IPS-15b (cell line): ENCODE measurements around the gene RTF1.
A peak's percentile ranks its signal among the peaks of the same experiment; 100 is the strongest.

Experiments used
- H3K27me3 ChIP-seq: one replicate; pipeline ENCODE4 v1.6.1; 2013; ENCODE audit warnings: low read length; ENCODE audit not compliant: control insufficient read depth, insufficient read depth
- H3K36me3 ChIP-seq: one replicate; pipeline ENCODE4 v1.6.1; 2013; ENCODE audit warnings: low read length; ENCODE audit not compliant: control insufficient read depth, insufficient read depth
- H3K4me1 ChIP-seq: one replicate; pipeline ENCODE4 v1.6.1; 2013; ENCODE audit warnings: mild to moderate bottlenecking, low read length; ENCODE audit not compliant: control insufficient read depth, insufficient read depth
- H3K4me3 ChIP-seq: one replicate; pipeline ENCODE4 v1.5.1; 2013; ENCODE audit warnings: low read depth, low read length
- H3K9ac ChIP-seq: one replicate; pipeline ENCODE4 v1.6.1; 2013; ENCODE audit warnings: low read depth, mild to moderate bottlenecking, low read length
- H3K9me3 ChIP-seq: one replicate; pipeline ENCODE4 v1.6.1; 2013; ENCODE audit warnings: mild to moderate bottlenecking, low read length; ENCODE audit not compliant: control insufficient read depth, insufficient read depth

Gene RTF1

GRCh38 chr15:41501931-41502794 lies 85.3 kb downstream of the RTF1 start:
- H3K9me3 ChIP-seq, result no peaks in the 10 kb centered on the region
- H3K4me3 ChIP-seq, result peak overlapping the region; percentile 45
- H3K4me1 ChIP-seq, result no peaks in the 10 kb centered on the region
- no peaks in the 10 kb centered on the region for H3K36me3 ChIP-seq
- peaks cover 93% of the 10 kb centered on the region for H3K27me3 ChIP-seq
- H3K9ac ChIP-seq, result no peak overlapping the region

GRCh38 chr15:41502795-41503668 lies 86.1 kb downstream of the RTF1 start:
- Histone ChIP-seq H3K4me3 (peak overlapping the region; percentile 45), H3K4me1 (no peaks in the 10 kb centered on the region), H3K27me3 (peaks cover 93% of the 10 kb centered on the region), H3K9ac (no peak overlapping the region), H3K9me3 (no peaks in the 10 kb centered on the region), H3K36me3 (no peaks in the 10 kb centered on the region)

- Histone ChIP-seq H3K36me3 (no peaks in the 10 kb centered on the region), H3K27me3 (peaks cover 90% of the 10 kb centered on the region), H3K4me1 (no peaks in the 10 kb centered on the region), H3K9me3 (no peaks in the 10 kb centered on the region), H3K4me3 (no peak overlapping the region), H3K9ac (no peak overlapping the region)
These were observed 86.7 kb downstream of the RTF1 start for GRCh38 chr15:41503669-41504010.

- Histone ChIP-seq H3K4me1 (no peaks in the 10 kb centered on the region), H3K36me3 (no peaks in the 10 kb centered on the region), H3K9me3 (no peaks in the 10 kb centered on the region), H3K4me3 (no peak overlapping the region), H3K27me3 (peaks cover 90% of the 10 kb centered on the region), H3K9ac (no peak overlapping the region)
These were observed 88.0 kb downstream of the RTF1 start for GRCh38 chr15:41504751-41505492.

GRCh38 chr15:41505776-41506175 lies 88.9 kb downstream of the RTF1 start:
- Histone ChIP-seq H3K9ac (no peak overlapping the region), H3K36me3 (no peaks in the 10 kb centered on the region), H3K4me1 (peaks cover 2% of the 10 kb centered on the region), H3K9me3 (no peaks in the 10 kb centered on the region), H3K27me3 (peaks cover 90% of the 10 kb centered on the region), H3K4me3 (no peak overlapping the region)

- Histone ChIP-seq H3K9me3 (no peaks in the 10 kb centered on the region), H3K9ac (no peak overlapping the region), H3K27me3 (peaks cover 86% of the 10 kb centered on the region), H3K36me3 (no peaks in the 10 kb centered on the region), H3K4me1 (peaks cover 3% of the 10 kb centered on the region), H3K4me3 (no peak overlapping the region)
These were observed 90.0 kb downstream of the RTF1 start for GRCh38 chr15:41506796-41507341.

- Histone ChIP-seq H3K4me1 (peaks cover 3% of the 10 kb centered on the region), H3K9me3 (no peaks in the 10 kb centered on the region), H3K27me3 (peaks cover 86% of the 10 kb centered on the region), H3K4me3 (no peak overlapping the region), H3K9ac (no peak overlapping the region), H3K36me3 (no peaks in the 10 kb centered on the region)
These were observed 91.0 kb downstream of the RTF1 start for GRCh38 chr15:41507820-41508290.

- Histone ChIP-seq H3K36me3 (no peaks in the 10 kb centered on the region), H3K4me1 (peaks cover 3% of the 10 kb centered on the region), H3K9ac (no peak overlapping the region), H3K27me3 (peaks cover 70% of the 10 kb centered on the region), H3K4me3 (peak overlapping the region; percentile 80), H3K9me3 (no peaks in the 10 kb centered on the region)
These were observed 93.8 kb downstream of the RTF1 start for GRCh38 chr15:41510728-41511127.

GRCh38 chr15:41511331-41511898 lies 94.5 kb downstream of the RTF1 start:
- Histone ChIP-seq H3K4me1 (peaks cover 3% of the 10 kb centered on the region), H3K9ac (no peak overlapping the region), H3K9me3 (no peaks in the 10 kb centered on the region), H3K27me3 (peaks cover 66% of the 10 kb centered on the region), H3K36me3 (no peaks in the 10 kb centered on the region), H3K4me3 (peak overlapping the region; percentile 80)

- Histone ChIP-seq H3K4me3 (peak overlapping the region; percentile 80), H3K4me1 (peaks cover 3% of the 10 kb centered on the region), H3K9me3 (no peaks in the 10 kb centered on the region), H3K27me3 (peaks cover 64% of the 10 kb centered on the region), H3K9ac (no peak overlapping the region), H3K36me3 (peaks cover 2% of the 10 kb centered on the region)
These were observed 95.0 kb downstream of the RTF1 start for GRCh38 chr15:41511899-41512369.

GRCh38 chr15:41512512-41512939 lies 95.6 kb downstream of the RTF1 start:
- Histone ChIP-seq H3K36me3 (peaks cover 5% of the 10 kb centered on the region), H3K9me3 (no peaks in the 10 kb centered on the region), H3K4me3 (peak overlapping the region; percentile 80), H3K27me3 (peaks cover 60% of the 10 kb centered on the region), H3K9ac (no peak overlapping the region), H3K4me1 (peaks cover 3% of the 10 kb centered on the region)
